Heart right ventricle (tissue), 16 donors: ENCODE results near the gene MAN1A2. TPM values are rescaled to one million over a fixed set of nuclear protein-coding genes. Genes with fewer than 3 reads are reported as not detected.

Experiments
- ATAC-seq, 8 donors: fragments of 200-7000 bp; cut with Tn5 transposase; one replicate each; pipeline ENCODE4 v1.9.1; 2020; ENCODE audit warnings: mild to moderate bottlenecking in 8 of 8, moderate library complexity in 8 of 8, moderate number of reproducible peaks in 1 of 8
- DNase-seq, 2 donors: peaks; one replicate each; pipeline ENCODE4 v3.0.0-alpha.2; 2020
- H3K27ac ChIP-seq, 10 donors: fragments of 200-600 bp; sonication (generic) in 2 of 10; one replicate each; pipeline versions ENCODE4 v1.5.0 to v1.8.0; 2020 to 2022; ENCODE audit warnings: mild to moderate bottlenecking in 3 of 10
- H3K27me3 ChIP-seq, 7 donors: fragments of 200-600 bp; one replicate each; pipeline ENCODE4 v1.8.0; 2021 to 2022; ENCODE audit warnings: mild to moderate bottlenecking in 2 of 7
- H3K36me3 ChIP-seq, 9 donors: fragments of 200-600 bp; sonication (generic) in 1 of 9; one replicate each; pipeline versions ENCODE4 v1.5.0 to v1.8.0; 2020 to 2022; ENCODE audit warnings: mild to moderate bottlenecking in 2 of 9
- H3K4me1 ChIP-seq, 9 donors: fragments of 200-600 bp; sonication (generic) in 1 of 9; one replicate each; pipeline versions ENCODE4 v1.5.0 to v1.8.0; 2020 to 2022; ENCODE audit warnings: mild to moderate bottlenecking in 4 of 9
- H3K4me3 ChIP-seq, 10 donors: fragments of 200-600 bp; sonication (generic) in 2 of 10; one replicate each; pipeline versions ENCODE4 v1.5.0 to v1.8.0; 2020 to 2022; ENCODE audit warnings: mild to moderate bottlenecking in 7 of 10, moderate library complexity in 2 of 10
- H3K9me3 ChIP-seq, 11 donors: fragments of 200-600 bp in 10 of 11; sonication (generic) in 2 of 11; one replicate each; pipeline versions ENCODE4 v1.5.0 to v1.8.0; 2013 to 2022; ENCODE audit warnings: mild to moderate bottlenecking in 2 of 11, control low read depth in 1 of 11, moderate library complexity in 1 of 11
- CTCF ChIP-seq, 9 donors: fragments of 200-600 bp; sonication (generic) in 2 of 9; IDR thresholded peaks; one replicate each; pipeline versions ENCODE4 v1.5.0 to v1.8.0; 2021 to 2022; ENCODE audit warnings: antibody characterized with exemption in 9 of 9, mild to moderate bottlenecking in 5 of 9, moderate library complexity in 1 of 9
- WGBS, 2 donors: extraction: QIAGEN DNeasy Blood & Tissue Kit; methylation state at CpG; one replicate each; pipeline ENCODE4 v1.1.7; 2013; ENCODE audit warnings: inconsistent platforms in 1 of 2; 5-methylcytosine and 5-hydroxymethylcytosine counted together
- intact Hi-C, 10 donors: fragments of 100-400 bp; cut with DNase I; formaldehyde crosslinking; loops; one replicate each; pipeline versions ENCODE4 v1.11.1 to v1.14.2; 2022
- polyA plus RNA-seq, 2 donors: library from polyadenylated mRNA; stranded (reverse); fragments of 200-250 nt; gene quantifications; one replicate each; pipeline ENCODE4 v1.2.3, GENCODE V29; 2013
- total RNA-seq, 10 donors: library from RNA; stranded (reverse); fragmentation: NEBNext Ultra II Directional in 3 of 10; extraction: Animal tissue kit (Norgen Biotek cat#: 25700) in 3 of 10; gene quantifications; one replicate each; pipeline versions ENCODE4 v1.2.1 to v1.2.4, GENCODE V29; 2021 to 2023
- donor health status: Arrhythmogenic right ventricular cardiomyopathy.
- donor health status: ischemic (EF 13 %, LVEDD 7.1; RV severe dilation, severe dysfunction).
- donor health status: healthy with polysubstance abuse.
- donor health status: DM: no; HTN: yes; CAD: no.
- donor health status: DM: no; HTN: no; CAD: no.
- donor health status: ischemic (EF 25% LVEDD 6.9; RV normal size, moderate dysfunction).
- donor health status: ischemic (EF 25% LVEDD 5.7; RV mildly dilated, moderate dysfunction).
- donor health status: healthy.
- donor health status: DM: yes; HTN: yes; CAD: no.
- donor health status: Ischemic cardiomyopathy.
- donor health status: ischemic (EF 35%, LVEDD 5.7; RV mildly dilated, moderate dysfunction).
- donor health status: nonischemic (EF 11% LVEDD 7.7; RV severe dilation, severe dysfunction).
- donor health status: DM: yes; HTN: yes; CAD: no.
- donor health status: PGD.
- donor health status: ischemic (EF 29% LVEDD 5.4; RV normal size, mild dysfunction).
- donor health status: nonischemic (EF 23%, LVEDD 6.1; RV moderate dilation, normal function).

Gene MAN1A2
- total and polyA plus RNA-seq, 12 donors: 5.1 to 37.3 (median 26.0) TPM

GRCh38 chr1:117365350-117366176, 1.7 kb upstream of the MAN1A2 start:
- WGBS, 2 donors: 47 to 48% methylated on average over 8 of the region's 8 CpGs
- Histone ChIP-seq H3K27me3 (no peaks in the 10 kb centered on the region), H3K27ac (peak overlapping the region in 9 of 10 donors; percentile 93 to 100 (median 99)), H3K36me3 (no peaks in the 10 kb centered on the region), H3K9me3 (no peaks in the 10 kb centered on the region), H3K4me1 (peaks cover 0 to 51% (median 44%) of the 10 kb centered on the region in 9 donors), H3K4me3 (peak overlapping the region; percentile 78 to 96 (median 90))
- ATAC-seq: no peak
- intact Hi-C loops: loop anchor here in 3 of 10 donors (5.0 to 10.0 kb wide), 6 partner anchors 97 to 559 kb away; partner anchors contain the start of genes TENT5C (in 2 of the 3), TRIM45 (in 2 of the 3), GDAP2 (in 1 of the 3) and WDR3 (in 1 of the 3)
- no peak for TF ChIP-seq CTCF (IDR thresholded peaks at IDR 0.05)
- no peak for DNase-seq

- H3K9me3 ChIP-seq: no peaks in the 10 kb centered on the region
- no peaks in the 10 kb centered on the region for H3K36me3 ChIP-seq
- peak; percentile 80 to 92 (median 90) for ATAC-seq
- DNase-seq: peak; percentile 84 to 91
- H3K27me3 ChIP-seq: no peaks in the 10 kb centered on the region
- H3K4me1 ChIP-seq: peaks cover 0 to 60% (median 51%) of the 10 kb centered on the region in 9 donors
- H3K4me3 ChIP-seq: peak overlapping the region; percentile 78 to 96 (median 90)
- 1% methylated on average over 66 to 75 of the region's 75 CpGs for WGBS, 2 donors
- peak overlapping the region; percentile 93 to 100 (median 98) for H3K27ac ChIP-seq
- intact Hi-C loops: loop anchor here in 3 of 10 donors (5.0 to 10.0 kb wide), 6 partner anchors 96 to 558 kb away; partner anchors contain the start of genes TENT5C (in 2 of the 3), TRIM45 (in 2 of the 3), GDAP2 (in 1 of the 3) and WDR3 (in 1 of the 3)
- peak in 1 of 9 donors; percentile 12 for TF ChIP-seq CTCF (IDR thresholded peaks at IDR 0.05)
Measured at GRCh38 chr1:117366177-117367045, 838 bp upstream of the MAN1A2 start.

- no peak for TF ChIP-seq CTCF (IDR thresholded peaks at IDR 0.05)
- ATAC-seq: no peak
- Histone ChIP-seq H3K9me3 (peaks cover 0 to 6% (median 0%) of the 10 kb centered on the region in 11 donors), H3K27ac (peak overlapping the region in 8 of 10 donors; percentile 93 to 100 (median 98)), H3K27me3 (no peaks in the 10 kb centered on the region), H3K4me1 (peaks cover 0 to 74% (median 58%) of the 10 kb centered on the region in 9 donors), H3K36me3 (no peaks in the 10 kb centered on the region), H3K4me3 (peak overlapping the region; percentile 78 to 96 (median 90))
- no peak for DNase-seq
- intact Hi-C loops: loop anchor here in 3 of 10 donors (5.0 to 10.0 kb wide), 6 partner anchors 94 to 556 kb away; partner anchors contain the start of genes TENT5C (in 2 of the 3), TRIM45 (in 2 of the 3), GDAP2 (in 1 of the 3) and WDR3 (in 1 of the 3)
- 6 to 9% methylated on average over 19 of the region's 19 CpGs for WGBS, 2 donors
Measured at GRCh38 chr1:117368116-117369108, 1.2 kb downstream of the MAN1A2 start.
